ENCODE data around the gene USP17L19.
"Not testable (repeated sequence)": the region's sequence is repeated elsewhere in the genome, so short reads cannot be mapped to it uniquely, and the experiment has no call there.

DNA sequence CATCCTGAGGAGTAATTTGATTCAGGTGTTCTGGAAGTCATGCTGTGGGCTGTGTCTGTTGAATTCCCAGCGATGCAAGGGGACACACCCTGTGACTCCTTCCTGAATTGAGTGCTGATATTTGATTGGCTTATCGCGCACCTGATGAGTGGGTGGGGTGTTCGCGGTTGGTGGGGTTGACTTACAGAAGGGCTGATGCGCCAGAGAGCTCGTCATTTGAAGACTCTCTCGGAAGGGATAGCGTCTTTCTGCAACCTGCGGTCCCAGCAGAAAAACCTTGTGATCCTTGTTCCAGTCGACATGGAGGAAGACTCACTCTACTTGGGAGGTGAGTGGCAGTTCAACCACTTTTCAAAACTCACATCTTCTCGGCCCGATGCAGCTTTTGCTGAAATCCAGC, at the start of gene USP17L19:
- TF ChIP-seq, protein P1, sequence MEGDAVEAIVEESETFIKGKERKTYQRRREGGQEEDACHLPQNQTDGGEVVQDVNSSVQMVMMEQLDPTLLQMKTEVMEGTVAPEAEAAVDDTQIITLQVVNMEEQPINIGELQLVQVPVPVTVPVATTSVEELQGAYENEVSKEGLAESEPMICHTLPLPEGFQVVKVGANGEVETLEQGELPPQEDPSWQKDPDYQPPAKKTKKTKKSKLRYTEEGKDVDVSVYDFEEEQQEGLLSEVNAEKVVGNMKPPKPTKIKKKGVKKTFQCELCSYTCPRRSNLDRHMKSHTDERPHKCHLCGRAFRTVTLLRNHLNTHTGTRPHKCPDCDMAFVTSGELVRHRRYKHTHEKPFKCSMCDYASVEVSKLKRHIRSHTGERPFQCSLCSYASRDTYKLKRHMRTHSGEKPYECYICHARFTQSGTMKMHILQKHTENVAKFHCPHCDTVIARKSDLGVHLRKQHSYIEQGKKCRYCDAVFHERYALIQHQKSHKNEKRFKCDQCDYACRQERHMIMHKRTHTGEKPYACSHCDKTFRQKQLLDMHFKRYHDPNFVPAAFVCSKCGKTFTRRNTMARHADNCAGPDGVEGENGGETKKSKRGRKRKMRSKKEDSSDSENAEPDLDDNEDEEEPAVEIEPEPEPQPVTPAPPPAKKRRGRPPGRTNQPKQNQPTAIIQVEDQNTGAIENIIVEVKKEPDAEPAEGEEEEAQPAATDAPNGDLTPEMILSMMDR (IDR thresholded peaks at IDR 0.05), result not testable (repeated sequence)
- not testable (repeated sequence) for TF ChIP-seq EP300, POLR2A (IDR thresholded peaks at IDR 0.05)
